Kidney (tissue), 14 donors: ENCODE measurements around the gene IRX1. TPM values are rescaled to one million over a fixed set of nuclear protein-coding genes. Genes with fewer than 3 reads are reported as not detected.

ENCODE experiments used
- DNase-seq, 5 donors: peaks; one replicate each; pipeline ENCODE4 v3.0.0-alpha.2; 2013 to 2020
- FAIRE-seq: peaks from 2 replicates; lab custom pipeline; 2012; peaks lifted over from hg19 to GRCh38; lab: Jason Lieb, UNC
- H3K27ac ChIP-seq, 2 donors: one replicate each; pipeline ENCODE4 v1.7.0; 2013; ENCODE audit warnings: low read depth in 2 of 2, low read length in 2 of 2, inconsistent platforms in 1 of 2
- H3K27me3 ChIP-seq: one replicate; pipeline ENCODE4 v1.7.1; 2013; ENCODE audit warnings: low read length, inconsistent platforms; ENCODE audit not compliant: control insufficient read depth, insufficient read depth
- H3K36me3 ChIP-seq, 3 donors: one replicate each; pipeline versions ENCODE4 v1.7.0 to v1.7.1; 2013; ENCODE audit warnings: low read length in 3 of 3, control low read depth in 1 of 3, inconsistent platforms in 1 of 3; ENCODE audit not compliant: insufficient read depth in 3 of 3, control insufficient read depth in 2 of 3
- H3K4me1 ChIP-seq, 3 donors: one replicate each; pipeline versions ENCODE4 v1.7.0 to v1.7.1; 2013; ENCODE audit warnings: low read length in 3 of 3, inconsistent platforms in 1 of 3, low read depth in 1 of 3; ENCODE audit not compliant: control insufficient read depth in 2 of 3, insufficient read depth in 2 of 3
- H3K4me3 ChIP-seq, 3 donors: one replicate each; pipeline versions ENCODE4 v1.7.0 to v1.8.1; 2013; ENCODE audit warnings: low read length in 3 of 3, control low read depth in 1 of 3, inconsistent platforms in 1 of 3
- H3K9ac ChIP-seq, 3 donors: one replicate each; pipeline versions ENCODE4 v1.7.0 to v1.7.1; 2013; ENCODE audit warnings: low read length in 3 of 3, control low read depth in 1 of 3, inconsistent platforms in 1 of 3
- H3K9me3 ChIP-seq, 3 donors: one replicate each; pipeline versions ENCODE4 v1.7.0 to v1.7.1; 2013; ENCODE audit warnings: low read length in 3 of 3, control low read depth in 1 of 3, inconsistent platforms in 1 of 3; ENCODE audit not compliant: control insufficient read depth in 2 of 3, insufficient read depth in 1 of 3
- CTCF ChIP-seq: IDR thresholded peaks from 3 replicates; pipeline ENCODE4 v1.5.1; 2012; ENCODE audit warnings: mild to moderate bottlenecking, moderate library complexity, borderline replicate concordance; ENCODE audit not compliant: insufficient read depth; ENCODE audit errors: extremely low read depth
- intact Hi-C: fragments of 100-400 bp; cut with DNase I; formaldehyde crosslinking; loops from one replicate; pipeline ENCODE4 v1.11.1; 2022
- polyA plus RNA-seq: library from polyadenylated mRNA; stranded (reverse); fragments of 350-450 nt; fragmentation: Illumina TruSeq; extraction: RNeasy Lipid Tissue Mini Kit (QIAGEN cat#74804); gene quantifications from one replicate; pipeline ENCODE4 v1.2.3, GENCODE V29; 2014; ENCODE audit warnings: low read depth, low replicate concordance; ENCODE audit not compliant: insufficient read depth
- total RNA-seq: library from RNA; stranded (reverse); fragmentation: NEBNext Ultra II Directional; extraction: Animal tissue kit (Norgen Biotek cat#: 25700); gene quantifications from one replicate; pipeline ENCODE4 v1.2.1, GENCODE V29; 2021
- donor health status: control.
- donor health status: control.
- donor health status: control.
- donor health status: control.
- donor health status: control.
- donor health status: DM: yes; HTN: yes; CAD: no.
- donor health status: Normal renal cell carcinoma (clear cell type).

The IRX1 gene
- total and polyA plus RNA-seq, 2 donors from 2014 or later, result 17.3 to 62.0 TPM

- no peaks in the 10 kb centered on the region for H3K36me3 ChIP-seq
- DNase-seq (peak in 2 of 5 donors; percentile 16 to 21), FAIRE-seq (no peak)
- no peak overlapping the region for H3K27ac ChIP-seq
- intact Hi-C loops, result no loop called here
- H3K9ac ChIP-seq, result no peak overlapping the region
- no peaks in the 10 kb centered on the region for H3K4me1 ChIP-seq
- no peak for TF ChIP-seq CTCF
- no peak overlapping the region for H3K4me3 ChIP-seq
- H3K27me3 ChIP-seq, result peaks cover 41% of the 10 kb centered on the region
- no peaks in the 10 kb centered on the region for H3K9me3 ChIP-seq
These were observed 12.0 kb downstream of the IRX1 start for GRCh38 chr5:3607541-3608181.

GRCh38 chr5:3609120-3609681 is 13.6 kb downstream of the IRX1 start:
- FAIRE-seq, result no peak
- H3K9me3 ChIP-seq, result no peaks in the 10 kb centered on the region
- H3K27me3 ChIP-seq, result peaks cover 35% of the 10 kb centered on the region
- intact Hi-C loops, result no loop called here
- H3K4me3 ChIP-seq, result no peak overlapping the region
- no peaks in the 10 kb centered on the region for H3K36me3 ChIP-seq
- no peaks in the 10 kb centered on the region for H3K4me1 ChIP-seq
- H3K9ac ChIP-seq, result no peak overlapping the region
- TF ChIP-seq CTCF, result no peak
- H3K27ac ChIP-seq, result no peak overlapping the region
- no peak for DNase-seq

- Histone ChIP-seq H3K9me3 (no peaks in the 10 kb centered on the region), H3K4me3 (no peak overlapping the region), H3K4me1 (no peaks in the 10 kb centered on the region), H3K27ac (no peak overlapping the region), H3K36me3 (no peaks in the 10 kb centered on the region), H3K27me3 (peaks cover 10% of the 10 kb centered on the region), H3K9ac (no peak overlapping the region)
- intact Hi-C loops, result no loop called here
- TF ChIP-seq CTCF, result no peak
- FAIRE-seq, result no peak
- no peak for DNase-seq
These were observed 17.0 kb downstream of the IRX1 start for GRCh38 chr5:3612591-3613042.
